ENCODE data around the gene EEF1E1.

- TF ChIP-seq CTCF (IDR thresholded peaks at IDR 0.05) (no peak), ZFX (IDR thresholded peaks at IDR 0.05; ENCODE audit: borderline replicate concordance) (no peak)
These were observed 17.8 kb downstream of the EEF1E1 start for GRCh38 chr6:8084586-8084985.
